Measurements from ENCODE around the gene AHSA1. TPM values are rescaled to one million over a fixed set of nuclear protein-coding genes. Genes with fewer than 3 reads are reported as not detected.

AHSA1 gene
- total and polyA plus RNA-seq, 2 donors = 66.2 to 126 TPM

DNA sequence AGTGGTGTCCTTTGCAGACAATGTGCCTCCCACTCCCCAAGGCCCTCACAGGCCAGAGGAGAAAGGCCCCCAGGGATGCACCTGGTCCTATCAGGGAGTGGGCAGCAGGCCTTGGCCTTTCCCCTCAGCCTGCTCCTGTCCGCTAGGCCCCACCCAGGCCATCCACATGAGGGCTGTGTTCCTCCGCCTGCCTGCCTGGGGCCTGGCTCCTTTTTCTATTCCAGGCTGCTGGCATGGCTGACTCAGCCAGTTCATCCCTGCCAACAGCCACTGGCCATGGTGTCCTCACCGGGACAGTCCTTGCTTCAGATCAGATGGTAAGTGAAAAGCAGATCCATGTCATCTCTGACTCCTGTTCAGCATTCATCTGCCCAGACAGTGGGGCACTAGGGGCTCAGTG is 27.4 kb downstream of the AHSA1 start:
- 89% methylated on average over 3 of the region's 3 CpGs for WGBS
- Histone ChIP-seq H3K36me3 (ENCODE audit: insufficient read depth) (no peaks in the 10 kb centered on the region), H3K4me1 (ENCODE audit: insufficient read depth) (no peaks in the 10 kb centered on the region), H3K4me3 (ENCODE audit: low read depth, low read length) (no peak overlapping the region), H3K27ac (ENCODE audit: low read depth) (no peak overlapping the region)
- no peak for DNase-seq (ENCODE audit: extremely low spot score)

DNA sequence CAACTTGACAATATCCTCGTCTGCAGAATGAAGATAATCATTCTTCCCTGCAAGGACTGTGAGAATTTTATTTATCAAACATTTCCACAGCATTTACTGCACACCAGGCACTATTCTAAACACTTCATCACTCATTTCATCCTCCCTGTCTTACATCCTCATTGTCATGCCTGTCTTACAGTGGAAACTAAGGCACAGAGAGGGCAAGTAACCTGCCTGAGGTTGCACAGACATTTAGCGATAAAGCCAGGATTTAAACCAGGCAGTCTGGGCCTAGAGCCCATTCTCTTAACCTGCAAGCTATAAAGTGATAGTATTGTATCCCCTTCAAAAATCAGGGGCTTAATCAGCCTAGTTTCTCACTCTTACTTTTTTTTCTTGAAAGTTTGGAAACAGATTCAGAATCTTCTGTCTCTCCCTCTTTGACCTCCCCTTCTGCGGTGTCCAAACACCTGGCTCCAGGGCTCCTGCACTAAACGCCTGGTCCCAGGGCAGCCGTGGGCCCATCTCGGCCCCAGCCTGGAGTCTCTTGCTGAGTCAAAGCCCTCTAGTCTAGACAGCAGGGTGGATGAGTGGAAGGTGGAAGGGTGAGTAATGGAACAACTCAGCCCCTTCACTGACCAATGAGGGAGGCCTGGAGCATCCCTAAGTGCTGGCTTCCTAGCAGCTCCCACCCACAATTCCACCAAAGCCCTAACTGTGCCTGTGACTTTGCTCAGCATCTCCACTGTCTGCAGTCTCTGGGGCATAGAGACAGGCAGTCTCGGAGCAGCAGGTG is 28.2 kb downstream of the AHSA1 start:
- DNase-seq (ENCODE audit: extremely low spot score) = no peak
- Histone ChIP-seq H3K4me1 (ENCODE audit: insufficient read depth) (no peaks in the 10 kb centered on the region), H3K36me3 (ENCODE audit: insufficient read depth) (no peaks in the 10 kb centered on the region), H3K27ac (ENCODE audit: low read depth) (no peak overlapping the region), H3K4me3 (ENCODE audit: low read depth, low read length) (no peak overlapping the region)
- whole genome bisulfite sequencing = 90% methylated on average over 7 of the region's 7 CpGs

DNA sequence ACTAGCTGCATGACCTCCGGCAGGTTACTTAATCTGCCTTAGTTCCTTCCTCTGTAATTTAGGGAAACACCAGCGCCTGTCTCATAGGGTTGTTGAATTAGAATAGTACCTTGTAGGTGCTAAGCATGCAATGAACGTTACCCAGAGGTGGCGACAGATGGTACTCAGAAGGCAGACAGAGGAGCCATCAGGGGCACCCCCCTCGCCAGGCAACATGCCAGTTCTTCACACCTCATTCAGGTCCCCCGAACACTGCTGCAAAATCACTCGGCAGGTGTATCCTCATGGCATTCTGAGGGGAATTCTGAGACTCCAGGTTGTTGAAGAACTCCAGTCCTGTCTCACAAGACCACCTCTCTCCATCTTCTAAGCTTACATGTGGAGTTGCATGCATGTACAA is 30.7 kb downstream of the AHSA1 start:
- 86% methylated on average over 7 of the region's 7 CpGs for WGBS
- Histone ChIP-seq H3K4me1 (ENCODE audit: insufficient read depth) (no peaks in the 10 kb centered on the region), H3K36me3 (ENCODE audit: insufficient read depth) (no peaks in the 10 kb centered on the region), H3K4me3 (ENCODE audit: low read depth, low read length) (no peak overlapping the region), H3K27ac (ENCODE audit: low read depth) (no peak overlapping the region)
- DNase-seq (ENCODE audit: extremely low spot score) = no peak

DNA sequence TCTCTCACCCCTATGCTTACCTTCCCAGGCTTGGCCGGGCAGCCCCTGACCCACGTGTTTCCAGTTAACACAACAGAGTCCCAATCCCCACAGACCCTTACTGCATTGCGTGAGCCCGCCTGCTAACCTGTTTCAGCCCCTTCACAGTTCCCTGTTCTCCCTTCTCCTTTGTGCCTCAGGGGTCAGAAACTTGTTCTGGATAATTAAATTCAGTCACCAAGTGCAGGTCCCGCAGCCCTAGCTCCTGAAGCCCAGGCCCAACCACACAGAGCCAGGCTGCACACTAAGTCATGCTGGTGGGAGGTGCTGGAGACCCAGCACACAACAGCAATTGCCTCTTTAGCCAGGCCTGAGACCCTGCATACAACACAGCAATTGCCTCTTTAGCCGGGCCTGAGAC is 31.1 kb downstream of the AHSA1 start:
- Histone ChIP-seq H3K4me1 (ENCODE audit: insufficient read depth) (no peaks in the 10 kb centered on the region), H3K4me3 (ENCODE audit: low read depth, low read length) (no peak overlapping the region), H3K36me3 (ENCODE audit: insufficient read depth) (no peaks in the 10 kb centered on the region), H3K27ac (ENCODE audit: low read depth) (no peak overlapping the region)
- 83% methylated on average over 6 of the region's 6 CpGs for WGBS
- no peak for DNase-seq (ENCODE audit: extremely low spot score)

DNA sequence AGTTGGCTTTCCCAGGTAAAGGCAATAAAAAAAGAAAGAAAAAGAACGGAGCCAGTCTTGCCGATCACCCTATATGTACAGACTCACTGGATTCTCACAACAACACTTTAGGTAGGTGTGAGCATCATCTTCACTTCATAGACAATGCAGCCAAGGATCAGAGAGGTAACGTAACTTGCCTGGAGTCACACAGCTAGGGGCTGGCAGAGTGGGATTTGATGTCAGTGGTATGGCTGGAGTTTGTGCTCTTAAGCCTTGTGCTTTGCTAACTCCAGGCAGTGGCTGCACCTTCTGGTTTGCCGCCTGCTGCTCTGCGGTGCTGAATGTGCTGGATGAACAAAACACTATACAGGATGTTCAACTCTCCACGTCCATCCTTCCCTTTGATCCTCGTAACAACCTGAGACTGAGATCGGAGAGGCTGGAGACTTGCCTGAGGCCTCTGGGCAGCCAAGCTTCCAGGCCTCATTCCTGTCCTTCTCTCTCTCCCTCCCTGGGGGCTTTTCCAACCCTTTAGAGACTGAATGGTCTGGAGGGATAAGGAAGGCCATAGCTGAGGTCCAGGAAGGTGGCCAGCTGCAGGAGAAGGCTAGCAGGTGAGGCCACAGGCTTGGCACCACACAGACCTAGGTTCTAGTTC is 32.6 kb downstream of the AHSA1 start:
- no peaks in the 10 kb centered on the region for H3K4me1 ChIP-seq (ENCODE audit: insufficient read depth)
- 81% methylated on average over 8 of the region's 8 CpGs for WGBS
- DNase-seq (ENCODE audit: extremely low spot score) = no peak
- no peak overlapping the region for H3K27ac ChIP-seq (ENCODE audit: low read depth)
- H3K36me3 ChIP-seq (ENCODE audit: insufficient read depth) = no peaks in the 10 kb centered on the region
- H3K4me3 ChIP-seq (ENCODE audit: low read depth, low read length) = no peak overlapping the region

DNA sequence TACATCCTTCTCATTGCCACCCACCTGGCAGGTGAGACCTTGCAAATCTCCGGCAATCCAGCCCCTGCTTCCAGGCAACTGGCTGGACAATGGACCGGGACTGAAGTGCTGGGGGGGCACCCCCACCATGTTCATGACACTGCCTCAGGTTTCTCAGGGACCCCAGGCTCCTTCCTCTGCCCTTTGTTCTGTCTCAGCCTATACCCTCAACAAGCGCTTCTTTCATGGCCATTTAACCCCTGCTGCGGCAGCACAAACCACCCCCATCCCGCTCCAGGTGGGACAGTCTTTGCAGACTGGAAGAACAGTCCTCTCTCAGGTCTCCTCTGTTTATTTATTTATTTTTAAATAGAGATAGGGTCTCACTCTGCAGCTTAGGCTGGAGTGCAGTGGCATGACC is 33.2 kb downstream of the AHSA1 start:
- no peak overlapping the region for H3K27ac ChIP-seq (ENCODE audit: low read depth)
- no peak overlapping the region for H3K4me3 ChIP-seq (ENCODE audit: low read depth, low read length)
- whole genome bisulfite sequencing = 93% methylated on average over 5 of the region's 5 CpGs
- no peak for DNase-seq (ENCODE audit: extremely low spot score)
- H3K36me3 ChIP-seq (ENCODE audit: insufficient read depth) = no peaks in the 10 kb centered on the region
- H3K4me1 ChIP-seq (ENCODE audit: insufficient read depth) = no peaks in the 10 kb centered on the region

DNA sequence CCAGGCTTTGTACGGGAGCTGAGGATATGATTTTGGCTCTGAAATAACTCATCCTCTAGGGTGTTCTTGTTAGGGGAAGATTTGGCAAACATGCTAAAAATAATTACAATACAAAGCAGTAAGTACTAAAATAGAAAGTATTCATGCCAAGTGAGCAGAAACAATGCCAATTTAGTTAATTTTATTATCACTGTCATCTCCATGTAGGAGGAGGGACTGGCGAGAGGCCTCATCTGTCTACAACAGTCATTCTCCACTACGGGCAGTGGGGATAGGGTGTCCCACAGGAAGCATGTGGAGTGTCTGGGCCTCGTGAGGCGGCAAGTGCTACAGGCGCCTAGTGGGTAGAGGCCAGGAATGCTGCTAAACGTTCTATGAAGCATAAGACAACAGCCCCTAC is 37.4 kb downstream of the AHSA1 start:
- H3K27ac ChIP-seq (ENCODE audit: low read depth) = no peak overlapping the region
- no peak for DNase-seq (ENCODE audit: extremely low spot score)
- 69% methylated on average over 7 of the region's 7 CpGs for WGBS
- H3K4me1 ChIP-seq (ENCODE audit: insufficient read depth) = no peaks in the 10 kb centered on the region
- H3K4me3 ChIP-seq (ENCODE audit: low read depth, low read length) = no peak overlapping the region
- no peaks in the 10 kb centered on the region for H3K36me3 ChIP-seq (ENCODE audit: insufficient read depth)

DNA sequence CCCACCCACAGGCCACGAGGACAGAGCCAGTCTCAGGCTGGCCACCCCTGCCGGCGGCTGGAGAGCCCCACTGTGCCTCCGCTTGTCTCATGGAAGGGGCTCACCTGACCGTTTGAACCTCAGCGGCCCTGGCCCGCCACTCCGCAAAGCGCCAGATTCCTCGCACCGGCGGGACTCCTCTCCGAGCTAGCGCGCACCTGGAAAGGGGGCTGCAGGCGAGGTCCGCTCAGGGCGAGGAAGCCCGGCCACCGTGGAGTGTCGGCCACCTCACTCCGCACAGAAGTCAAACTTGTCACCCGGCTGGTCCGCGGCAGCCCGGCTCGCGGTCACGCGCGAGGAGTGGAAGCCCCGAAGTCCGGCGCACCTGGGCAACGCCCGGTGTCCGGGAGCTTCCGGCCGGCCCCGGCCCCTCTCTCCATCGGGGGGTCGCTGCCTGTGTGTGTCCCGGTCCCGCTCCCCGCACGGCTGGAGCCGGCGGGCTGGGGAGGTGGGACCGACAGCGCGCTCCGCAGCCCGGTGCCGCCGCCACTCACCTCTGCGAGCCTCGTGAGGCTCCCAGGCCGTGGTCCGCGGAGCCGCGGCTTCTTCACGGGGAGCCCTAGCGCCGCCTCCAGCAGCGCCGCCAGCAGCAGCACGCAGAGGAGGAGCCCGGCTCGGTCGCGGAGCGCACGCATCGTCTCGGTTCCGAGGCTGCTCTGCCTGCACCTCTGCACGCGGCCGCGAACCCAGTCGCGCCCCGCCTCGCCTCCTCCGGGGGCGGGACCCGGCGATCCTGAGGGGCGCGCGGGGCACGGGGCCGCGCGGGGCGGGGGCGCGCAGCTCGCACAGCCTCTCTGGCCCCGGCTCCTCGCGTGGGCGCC is 40.5 kb downstream of the AHSA1 start, which contains the start of gene ISM2:
Gene ISM2, minus strand, starts transcription at position 697 of the 860 bp plus-strand sequence. Its CDS starts 23 bp downstream, at position 674.
- no peak for DNase-seq (ENCODE audit: extremely low spot score)
- WGBS = 2% methylated on average over 104 of the region's 104 CpGs
- Histone ChIP-seq H3K36me3 (ENCODE audit: insufficient read depth) (no peaks in the 10 kb centered on the region), H3K4me3 (ENCODE audit: low read depth, low read length) (peak within 1 kb of the TSS; percentile 56), H3K27ac (ENCODE audit: low read depth) (no peak within 1 kb of the TSS), H3K4me1 (ENCODE audit: insufficient read depth) (no peaks in the 10 kb centered on the region)

DNA sequence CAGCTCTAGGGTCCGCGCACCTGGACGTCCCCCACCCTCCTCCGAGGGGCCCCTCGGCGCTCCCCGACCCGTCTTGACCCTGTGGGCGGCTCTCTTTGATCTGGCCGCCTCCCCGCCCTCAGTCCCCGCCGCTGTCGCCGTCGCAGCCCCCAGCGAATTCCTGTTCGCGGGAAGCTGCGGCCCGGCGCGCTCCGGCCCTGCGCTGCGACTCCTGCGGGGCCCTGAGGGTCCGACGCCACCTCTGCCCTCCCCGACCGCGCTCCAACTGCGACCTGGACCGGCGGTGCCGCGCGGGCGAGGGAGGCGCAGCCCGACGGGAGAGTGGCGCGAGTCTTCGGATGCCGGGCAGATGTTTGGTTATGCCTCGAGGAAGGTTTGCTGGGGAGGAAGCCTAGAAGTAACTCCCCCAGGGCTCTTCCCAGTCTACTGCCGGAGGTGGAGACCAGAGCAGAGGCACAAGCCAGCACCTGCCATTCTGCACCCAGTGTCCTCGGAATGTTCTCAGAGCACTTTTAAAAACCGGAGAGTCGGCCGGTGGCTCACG is 41.2 kb downstream of the AHSA1 start:
- H3K27ac ChIP-seq (ENCODE audit: low read depth) = no peak overlapping the region
- peak overlapping the region; percentile 56 for H3K4me3 ChIP-seq (ENCODE audit: low read depth, low read length)
- no peaks in the 10 kb centered on the region for H3K36me3 ChIP-seq (ENCODE audit: insufficient read depth)
- no peak for DNase-seq (ENCODE audit: extremely low spot score)
- no peaks in the 10 kb centered on the region for H3K4me1 ChIP-seq (ENCODE audit: insufficient read depth)
- 3% methylated on average over 53 of the region's 53 CpGs for WGBS

DNA sequence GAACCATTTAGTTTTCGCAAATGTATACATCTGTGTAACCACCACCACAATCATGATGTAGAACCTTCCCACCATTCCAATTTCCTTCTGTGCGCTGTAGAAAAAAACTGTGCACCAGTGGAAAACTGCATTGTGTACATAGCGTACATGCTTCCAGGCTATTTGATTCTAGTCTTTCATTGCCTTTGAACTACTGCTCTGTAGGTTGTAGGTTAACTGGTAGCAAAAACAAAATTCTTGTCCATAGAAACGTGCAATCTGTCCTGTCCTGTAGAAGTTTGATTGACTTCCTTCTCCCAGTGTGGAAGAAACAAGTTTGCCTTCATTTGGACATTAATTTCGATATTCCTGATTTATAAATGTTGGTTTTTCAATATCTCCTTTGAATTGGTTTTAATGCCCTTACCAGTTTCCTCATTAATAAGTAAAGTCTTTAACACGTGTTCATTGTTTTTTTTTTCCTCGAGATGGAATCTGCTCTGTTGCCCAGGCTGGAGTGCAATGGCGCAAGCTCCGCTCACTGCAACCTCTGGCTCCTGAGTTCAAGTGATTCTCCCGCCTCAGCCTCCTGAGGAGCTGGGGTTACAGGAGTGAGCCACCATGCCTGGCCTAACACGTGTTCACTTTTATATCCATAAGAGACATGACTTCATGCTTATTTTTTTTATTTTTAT is 44.4 kb downstream of the AHSA1 start:
- no peak for DNase-seq (ENCODE audit: extremely low spot score)
- 85% methylated on average over 11 of the region's 11 CpGs for whole genome bisulfite sequencing
- Histone ChIP-seq H3K4me1 (ENCODE audit: insufficient read depth) (no peaks in the 10 kb centered on the region), H3K27ac (ENCODE audit: low read depth) (no peak overlapping the region), H3K36me3 (ENCODE audit: insufficient read depth) (no peaks in the 10 kb centered on the region), H3K4me3 (ENCODE audit: low read depth, low read length) (no peak overlapping the region)

DNA sequence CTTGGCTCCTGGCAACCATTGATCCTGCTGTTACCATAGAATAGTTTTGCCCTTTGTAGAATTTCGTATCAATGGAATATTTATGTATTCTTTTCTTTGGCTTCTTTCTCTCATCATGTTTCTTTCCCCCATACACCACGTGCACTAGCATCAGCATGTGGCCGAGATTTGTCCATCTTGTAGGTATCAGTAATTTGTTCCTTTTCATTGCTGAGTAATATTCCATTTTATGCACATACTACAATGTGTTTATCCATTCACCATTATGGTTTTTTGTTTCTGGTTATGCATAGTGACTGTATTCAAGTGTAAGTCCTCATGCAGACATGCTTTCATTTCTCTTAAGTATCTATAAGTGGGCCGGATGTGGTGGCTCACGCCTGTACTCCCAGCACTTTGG is 45.2 kb downstream of the AHSA1 start:
- 98% methylated on average over 5 of the region's 5 CpGs for WGBS
- H3K36me3 ChIP-seq (ENCODE audit: insufficient read depth) = no peaks in the 10 kb centered on the region
- H3K4me1 ChIP-seq (ENCODE audit: insufficient read depth) = no peaks in the 10 kb centered on the region
- no peak overlapping the region for H3K27ac ChIP-seq (ENCODE audit: low read depth)
- no peak overlapping the region for H3K4me3 ChIP-seq (ENCODE audit: low read depth, low read length)
- DNase-seq (ENCODE audit: extremely low spot score) = no peak

DNA sequence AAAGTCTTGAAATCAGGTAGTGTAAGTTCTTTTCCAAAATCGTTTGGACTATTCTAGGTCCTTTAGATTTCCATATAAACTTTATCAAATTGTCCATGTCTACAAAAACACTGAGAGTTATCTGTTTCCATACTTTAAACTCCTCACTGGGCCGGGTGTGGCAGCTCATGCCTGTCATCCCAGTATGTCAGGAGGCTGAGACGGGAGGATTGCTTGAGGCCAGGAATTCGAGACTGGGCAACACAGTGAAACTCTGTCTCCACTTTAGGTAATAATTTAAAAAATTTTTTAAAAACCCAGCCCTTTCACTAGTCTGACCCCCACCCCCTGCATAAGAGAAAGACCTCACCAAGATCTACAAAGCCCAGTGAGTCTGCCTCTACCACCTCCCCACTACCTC is 47.1 kb downstream of the AHSA1 start:
- H3K36me3 ChIP-seq (ENCODE audit: insufficient read depth) = no peaks in the 10 kb centered on the region
- H3K4me1 ChIP-seq (ENCODE audit: insufficient read depth) = no peaks in the 10 kb centered on the region
- H3K27ac ChIP-seq (ENCODE audit: low read depth) = no peak overlapping the region
- DNase-seq (ENCODE audit: extremely low spot score) = no peak
- WGBS = 80% methylated on average over 4 of the region's 4 CpGs
- no peak overlapping the region for H3K4me3 ChIP-seq (ENCODE audit: low read depth, low read length)

DNA sequence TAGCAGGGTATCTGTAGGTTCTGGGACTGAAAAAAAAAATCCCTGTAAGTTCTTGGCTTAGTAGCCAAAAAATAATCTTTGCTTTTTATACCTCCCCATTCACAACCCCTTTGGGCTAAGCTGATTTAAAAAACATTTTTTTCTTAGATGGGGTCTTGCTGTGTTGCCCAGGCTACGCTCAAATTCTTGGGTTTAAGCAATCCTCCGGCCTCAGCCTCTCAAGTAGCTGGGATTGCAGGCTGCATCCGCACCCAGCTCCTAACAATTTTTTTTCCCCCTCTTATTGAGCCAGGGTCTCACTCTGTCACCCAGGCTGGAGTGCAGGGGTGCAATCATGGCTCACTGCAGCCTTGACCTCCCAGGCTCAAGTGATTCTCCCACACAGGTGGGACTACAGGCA is 49.9 kb downstream of the AHSA1 start:
- Histone ChIP-seq H3K27ac (ENCODE audit: low read depth) (no peak overlapping the region), H3K4me1 (ENCODE audit: insufficient read depth) (no peaks in the 10 kb centered on the region), H3K36me3 (ENCODE audit: insufficient read depth) (no peaks in the 10 kb centered on the region), H3K4me3 (ENCODE audit: low read depth, low read length) (no peak overlapping the region)
- DNase-seq (ENCODE audit: extremely low spot score) = no peak
- 98% methylated on average over 3 of the region's 3 CpGs for WGBS
